GM12892 (cell line): Measurements from ENCODE around the gene PAMR1.

Source experiments
- POLR2A ChIP-seq: IDR thresholded peaks from 2 replicates; pipeline ENCODE4 v1.6.1; 2011; ENCODE audit warnings: low read depth, low read length, control low read depth
- POLR2AphosphoS5 ChIP-seq: IDR thresholded peaks from 2 replicates; pipeline ENCODE4 v1.6.1; 2011; ENCODE audit warnings: low read depth, low read length, control low read depth

GRCh38 chr11:35485656-35486322 lies 39.6 kb downstream of the PAMR1 start:
- TF ChIP-seq POLR2A (no peak), POLR2AphosphoS5 (no peak)
